HCT116 (cell line): ENCODE results near the gene DHCR24. TPM values are rescaled to one million over a fixed set of nuclear protein-coding genes. Genes with fewer than 3 reads are reported as not detected.

Experiments used
- ATAC-seq: fragments of 200-7000 bp; cut with Tn5 transposase; 2 replicates; pipeline ENCODE4 v1.9.1; 2020; ENCODE audit warnings: mild to moderate bottlenecking, moderate library complexity
- BruUV-seq: library from RNA; stranded (reverse); fragments of 400-500 nt; replicated peaks from 2 replicates; lab custom pipeline; 2021; lab: Mats Ljungman, UMichigan
- CTCF ChIA-PET: fragments of 300-600 bp; sonication (Branson Sonifier 250); formaldehyde crosslinking; loops from one replicate; lab custom pipeline; 2021; ENCODE audit warnings: antibody characterized with exemption; lab: Charles Lee
- POLR2A ChIA-PET: fragments of 300-600, 350-600 bp; sonication (Branson Sonifier 250); formaldehyde crosslinking; loops from one replicate; lab custom pipeline; 2021; ENCODE audit warnings: antibody characterized with exemption; lab: Charles Lee
- RAD21 ChIA-PET, 2 experiments: fragments of 300-600 bp; sonication (Branson Sonifier 250); formaldehyde crosslinking; loops; one replicate each; lab custom pipeline; 2023; ENCODE audit warnings: low total read pairs in 2 of 2; ENCODE audit not compliant: uncharacterized antibody in 2 of 2, unreplicated experiment in 2 of 2, low non-redundant PET in 1 of 2; lab: Charles Lee
- DNase-seq: peaks from one replicate; pipeline ENCODE4 v3.0.0-alpha.2; 2010; ENCODE audit warnings: low read depth, low spot score
- H2AFZ ChIP-seq: fragments of 200-600 bp; shearing (Covaris generic), sonication (generic); 2 replicates; pipeline ENCODE4 v1.6.1; 2017; ENCODE audit warnings: low read depth, mixed run types, mixed read lengths, antibody characterized with exemption, low read length; ENCODE audit not compliant: poor library complexity, severe bottlenecking
- H3K27ac ChIP-seq: 2 replicates; pipeline ENCODE4 v1.5.1; 2012; ENCODE audit warnings: low read depth, low read length
- H3K27me3 ChIP-seq: fragments of 200-600 bp; sonication (generic); 2 replicates; pipeline ENCODE4 v1.6.1; 2016; ENCODE audit warnings: mixed run types, low read length, mixed read lengths; ENCODE audit not compliant: insufficient read depth
- H3K36me3 ChIP-seq, 2 experiments: fragments of 200-500 bp in 1 of 2; fragments of 200-600 bp in 1 of 2; sonication (Bioruptor generic) in 1 of 2; sonication (generic) in 1 of 2; 2 replicates each; pipeline versions ENCODE4 v1.5.1 to v1.6.1; 2014 to 2016; ENCODE audit warnings: low read length in 2 of 2, inconsistent platforms in 1 of 2, mixed read lengths in 1 of 2, mixed run types in 1 of 2; ENCODE audit not compliant: insufficient read depth in 2 of 2, control insufficient read depth in 1 of 2
- H3K4me1 ChIP-seq, 2 experiments: fragments of 200-600 bp in 1 of 2; sonication (generic) in 1 of 2; 2 replicates each; pipeline versions ENCODE4 v1.5.1 to v1.6.1; 2012 to 2017; ENCODE audit warnings: low read length in 2 of 2, inconsistent platforms in 1 of 2, mild to moderate bottlenecking in 1 of 2, mixed read lengths in 1 of 2, mixed run types in 1 of 2, moderate library complexity in 1 of 2; ENCODE audit not compliant: insufficient read depth in 2 of 2, control insufficient read depth in 1 of 2
- H3K4me2 ChIP-seq: fragments of 200-600 bp; sonication (generic); 2 replicates; pipeline ENCODE4 v1.6.1; 2017; ENCODE audit warnings: mixed run types, low read length, mixed read lengths
- H3K4me3 ChIP-seq, 2 experiments: fragments of 200-600 bp in 1 of 2; sonication (generic) in 1 of 2; replicated peaks in 1 of 2; 2 replicates each; pipeline ENCODE4 v1.5.1; 2011 to 2016; ENCODE audit warnings: low read length in 2 of 2, control low read depth in 1 of 2, low read depth in 1 of 2, mild to moderate bottlenecking in 1 of 2, mixed read lengths in 1 of 2, mixed run types in 1 of 2
- H3K79me2 ChIP-seq: fragments of 200-600 bp; sonication (generic); 2 replicates; pipeline ENCODE4 v1.6.1; 2017; ENCODE audit warnings: mild to moderate bottlenecking, mixed run types, low read length, moderate library complexity, mixed read lengths; ENCODE audit not compliant: insufficient read depth
- H3K9ac ChIP-seq: fragments of 200-600 bp; sonication (generic); 2 replicates; pipeline ENCODE4 v1.6.1; 2016; ENCODE audit warnings: low read length, mixed read lengths
- H3K9me2 ChIP-seq: fragments of 200-600 bp; sonication (generic), shearing (Covaris generic); 2 replicates; pipeline ENCODE4 v1.6.1; 2017; ENCODE audit warnings: mixed run types, mild to moderate bottlenecking, moderate library complexity; ENCODE audit not compliant: insufficient read depth
- H3K9me3 ChIP-seq, 2 experiments: fragments of 200-500 bp in 1 of 2; fragments of 200-600 bp in 1 of 2; sonication (Bioruptor generic) in 1 of 2; sonication (generic) in 1 of 2; 2 replicates each; pipeline ENCODE4 v1.6.1; 2014 to 2017; ENCODE audit warnings: low read length in 2 of 2, mixed read lengths in 2 of 2, inconsistent platforms in 1 of 2, low read depth in 1 of 2, mild to moderate bottlenecking in 1 of 2, mixed run types in 1 of 2, moderate library complexity in 1 of 2; ENCODE audit not compliant: control insufficient read depth in 1 of 2, insufficient read depth in 1 of 2
- H4K20me1 ChIP-seq: fragments of 200-600 bp; sonication (generic), shearing (Covaris generic); 2 replicates; pipeline ENCODE4 v1.6.1; 2017; ENCODE audit warnings: mixed run types, mild to moderate bottlenecking, moderate library complexity; ENCODE audit not compliant: insufficient read depth
- CBX3 ChIP-seq: IDR thresholded peaks from 2 replicates; pipeline ENCODE4 v1.6.1; 2012; ENCODE audit warnings: low read depth
- EGR1 ChIP-seq: IDR thresholded peaks from 2 replicates; pipeline ENCODE4 v1.6.1; 2012; ENCODE audit warnings: low read depth
- EZH2 ChIP-seq: fragments of 200-600 bp; sonication (generic); IDR thresholded peaks from 2 replicates; pipeline ENCODE4 v1.6.1; 2017; ENCODE audit warnings: antibody characterized with exemption, mixed run types
- FOSL1 ChIP-seq: IDR thresholded peaks from 2 replicates; pipeline ENCODE4 v1.6.1; 2012; ENCODE audit warnings: low read depth
- JUND ChIP-seq: IDR thresholded peaks from 2 replicates; pipeline ENCODE4 v1.6.1; 2012
- POLR2A ChIP-seq: IDR thresholded peaks from 2 replicates; pipeline ENCODE4 v1.7.0; 2011; ENCODE audit warnings: borderline replicate concordance; ENCODE audit not compliant: insufficient read depth, insufficient read length; ENCODE audit errors: extremely low read depth
- POLR2AphosphoS5 ChIP-seq: IDR thresholded peaks from 2 replicates; pipeline ENCODE4 v1.6.1; 2011; ENCODE audit warnings: mild to moderate bottlenecking, low read depth, low read length, moderate library complexity
- SP1 ChIP-seq: IDR thresholded peaks from 2 replicates; pipeline ENCODE4 v1.6.1; 2012; ENCODE audit warnings: low read depth
- SRF ChIP-seq: IDR thresholded peaks from 2 replicates; pipeline ENCODE4 v1.6.1; 2012; ENCODE audit warnings: low read depth
- YY1 ChIP-seq: IDR thresholded peaks from 2 replicates; pipeline ENCODE4 v1.6.1; 2011; ENCODE audit warnings: low read length, low read depth, moderate library complexity, mild to moderate bottlenecking; ENCODE audit not compliant: insufficient replicate concordance; ENCODE audit errors: extremely low read depth
- ZFX ChIP-seq: fragments of 450-650 bp; IDR thresholded peaks from 2 replicates; pipeline ENCODE4 v1.6.1; 2017
- ZNF274 ChIP-seq: fragments of 200-500 bp; sonication (Bioruptor generic); IDR thresholded peaks from 2 replicates; pipeline ENCODE4 v1.6.1; 2014; ENCODE audit warnings: mild to moderate bottlenecking, low read depth, low read length, inconsistent platforms
- intact Hi-C: fragments of 100-400 bp; cut with micrococcal nuclease; formaldehyde crosslinking; loops from 2 replicates; pipeline ENCODE4 v1.10.0; 2022
- total RNA-seq: library from RNA; stranded (reverse); gene quantifications from one replicate; pipeline ENCODE4 v1.2.1, GENCODE V29; 2021; ENCODE audit not compliant: unreplicated experiment
- TF ChIP-seq, protein P1 (sequence below): IDR thresholded peaks from 2 replicates; pipeline ENCODE4 v1.6.1; 2011; ENCODE audit warnings: mild to moderate bottlenecking, low read length, moderate library complexity; ENCODE audit not compliant: insufficient replicate concordance; ENCODE audit errors: extremely low read depth
- TF ChIP-seq, protein P2 (sequence below): IDR thresholded peaks from 2 replicates; pipeline ENCODE4 v1.6.1; 2012; ENCODE audit warnings: low read depth

Gene DHCR24
- total RNA-seq, 1 experiment from 2014 or later, result 132 TPM

DNA sequence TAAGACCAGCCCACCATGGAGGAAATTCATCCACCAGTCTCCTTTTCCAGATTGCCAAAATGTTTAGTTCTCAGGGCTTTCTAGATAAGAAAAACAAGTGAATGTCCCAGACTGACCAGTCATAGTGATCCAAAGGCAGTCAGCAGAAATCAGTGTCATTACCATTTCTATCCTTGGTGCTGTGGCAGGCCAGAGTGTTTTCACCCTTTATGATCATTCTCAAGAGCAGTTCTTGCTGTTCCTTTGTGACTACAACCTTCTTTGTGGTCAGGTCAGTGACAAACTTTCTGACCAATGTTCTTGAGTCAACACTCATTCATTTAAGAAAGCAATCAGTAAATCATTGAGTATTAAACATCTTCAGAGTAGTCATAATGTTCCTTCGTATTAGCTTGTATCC is 7.3 kb upstream of the DHCR24 start:
- no peak overlapping the region for H2AFZ ChIP-seq
- TF ChIP-seq, protein P1, sequence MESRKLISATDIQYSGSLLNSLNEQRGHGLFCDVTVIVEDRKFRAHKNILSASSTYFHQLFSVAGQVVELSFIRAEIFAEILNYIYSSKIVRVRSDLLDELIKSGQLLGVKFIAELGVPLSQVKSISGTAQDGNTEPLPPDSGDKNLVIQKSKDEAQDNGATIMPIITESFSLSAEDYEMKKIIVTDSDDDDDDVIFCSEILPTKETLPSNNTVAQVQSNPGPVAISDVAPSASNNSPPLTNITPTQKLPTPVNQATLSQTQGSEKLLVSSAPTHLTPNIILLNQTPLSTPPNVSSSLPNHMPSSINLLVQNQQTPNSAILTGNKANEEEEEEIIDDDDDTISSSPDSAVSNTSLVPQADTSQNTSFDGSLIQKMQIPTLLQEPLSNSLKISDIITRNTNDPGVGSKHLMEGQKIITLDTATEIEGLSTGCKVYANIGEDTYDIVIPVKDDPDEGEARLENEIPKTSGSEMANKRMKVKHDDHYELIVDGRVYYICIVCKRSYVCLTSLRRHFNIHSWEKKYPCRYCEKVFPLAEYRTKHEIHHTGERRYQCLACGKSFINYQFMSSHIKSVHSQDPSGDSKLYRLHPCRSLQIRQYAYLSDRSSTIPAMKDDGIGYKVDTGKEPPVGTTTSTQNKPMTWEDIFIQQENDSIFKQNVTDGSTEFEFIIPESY, result no peak
- TF ChIP-seq CBX3, result no peak
- TF ChIP-seq ZFX, result no peak
- TF ChIP-seq ZNF274, result no peak
- no peak overlapping the region for H3K27ac ChIP-seq
- no peak overlapping the region for H3K4me2 ChIP-seq
- ChIA-PET RAD21 (no interaction called here), POLR2A (no interaction called here), CTCF (no interaction called here)
- no peak overlapping the region for H3K9ac ChIP-seq
- H3K79me2 ChIP-seq, result no peaks in the 10 kb centered on the region
- H3K36me3 ChIP-seq, result no peaks in the 10 kb centered on the region
- no peaks in the 10 kb centered on the region for H3K9me2 ChIP-seq
- no peak for DNase-seq
- no peaks in the 10 kb centered on the region for H3K27me3 ChIP-seq
- no peak overlapping the region for H3K4me3 ChIP-seq
- ATAC-seq, result no peak
- H3K9me3 ChIP-seq, result no peaks in the 10 kb centered on the region
- no peaks in the 10 kb centered on the region for H3K4me1 ChIP-seq
- no TSS peak for BruUV-seq
- H4K20me1 ChIP-seq, result no peaks in the 10 kb centered on the region
- intact Hi-C loops, result no loop called here

DNA sequence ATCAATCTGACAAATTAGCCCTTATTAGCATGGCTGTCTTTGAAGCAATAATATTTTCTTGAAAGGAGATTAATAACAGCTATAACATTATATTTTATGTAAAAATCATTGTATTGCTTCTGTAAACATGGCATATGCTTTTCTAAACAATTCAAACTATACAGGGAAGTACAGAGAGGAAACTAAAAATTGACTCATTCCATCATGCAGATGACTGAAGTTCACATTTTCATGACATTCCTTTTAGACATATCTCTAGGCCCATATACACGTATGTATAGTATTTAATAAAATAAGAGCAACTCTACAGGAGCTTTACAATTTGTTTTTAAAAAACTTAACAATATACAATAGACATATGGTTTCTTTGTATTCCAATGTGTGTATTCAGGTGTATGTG is 5.6 kb upstream of the DHCR24 start:
- no peaks in the 10 kb centered on the region for H4K20me1 ChIP-seq
- H3K4me1 ChIP-seq, result peaks cover 6 to 8% of the 10 kb centered on the region in 2 experiments; a peak in 3 of 4 replicates
- H3K36me3 ChIP-seq, result no peaks in the 10 kb centered on the region
- no peaks in the 10 kb centered on the region for H3K27me3 ChIP-seq
- no peaks in the 10 kb centered on the region for H3K9me3 ChIP-seq
- ATAC-seq (no peak), DNase-seq (no peak)
- BruUV-seq, result no TSS peak
- no peaks in the 10 kb centered on the region for H3K79me2 ChIP-seq
- CTCF ChIA-PET, result no interaction called here
- RAD21 ChIA-PET, result no interaction called here
- no peak overlapping the region for H3K4me2 ChIP-seq
- H3K9me2 ChIP-seq, result no peaks in the 10 kb centered on the region
- intact Hi-C loops, result no loop called here
- POLR2A ChIA-PET, result no interaction called here
- H2AFZ ChIP-seq, result no peak overlapping the region
- TF ChIP-seq POLR2AphosphoS5 (no peak), EGR1 (no peak), POLR2A (no peak), ZNF274 (no peak), SRF (no peak), JUND (no peak), FOSL1 (no peak), SP1 (no peak), YY1 (no peak), EZH2 (no peak), ZFX (no peak)
- TF ChIP-seq, protein P2, sequence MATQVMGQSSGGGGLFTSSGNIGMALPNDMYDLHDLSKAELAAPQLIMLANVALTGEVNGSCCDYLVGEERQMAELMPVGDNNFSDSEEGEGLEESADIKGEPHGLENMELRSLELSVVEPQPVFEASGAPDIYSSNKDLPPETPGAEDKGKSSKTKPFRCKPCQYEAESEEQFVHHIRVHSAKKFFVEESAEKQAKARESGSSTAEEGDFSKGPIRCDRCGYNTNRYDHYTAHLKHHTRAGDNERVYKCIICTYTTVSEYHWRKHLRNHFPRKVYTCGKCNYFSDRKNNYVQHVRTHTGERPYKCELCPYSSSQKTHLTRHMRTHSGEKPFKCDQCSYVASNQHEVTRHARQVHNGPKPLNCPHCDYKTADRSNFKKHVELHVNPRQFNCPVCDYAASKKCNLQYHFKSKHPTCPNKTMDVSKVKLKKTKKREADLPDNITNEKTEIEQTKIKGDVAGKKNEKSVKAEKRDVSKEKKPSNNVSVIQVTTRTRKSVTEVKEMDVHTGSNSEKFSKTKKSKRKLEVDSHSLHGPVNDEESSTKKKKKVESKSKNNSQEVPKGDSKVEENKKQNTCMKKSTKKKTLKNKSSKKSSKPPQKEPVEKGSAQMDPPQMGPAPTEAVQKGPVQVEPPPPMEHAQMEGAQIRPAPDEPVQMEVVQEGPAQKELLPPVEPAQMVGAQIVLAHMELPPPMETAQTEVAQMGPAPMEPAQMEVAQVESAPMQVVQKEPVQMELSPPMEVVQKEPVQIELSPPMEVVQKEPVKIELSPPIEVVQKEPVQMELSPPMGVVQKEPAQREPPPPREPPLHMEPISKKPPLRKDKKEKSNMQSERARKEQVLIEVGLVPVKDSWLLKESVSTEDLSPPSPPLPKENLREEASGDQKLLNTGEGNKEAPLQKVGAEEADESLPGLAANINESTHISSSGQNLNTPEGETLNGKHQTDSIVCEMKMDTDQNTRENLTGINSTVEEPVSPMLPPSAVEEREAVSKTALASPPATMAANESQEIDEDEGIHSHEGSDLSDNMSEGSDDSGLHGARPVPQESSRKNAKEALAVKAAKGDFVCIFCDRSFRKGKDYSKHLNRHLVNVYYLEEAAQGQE, result no peak
- TF ChIP-seq, protein P1, result no peak
- no peak overlapping the region for H3K4me3 ChIP-seq
- no peak overlapping the region for H3K9ac ChIP-seq
- H3K27ac ChIP-seq, result no peak overlapping the region
